ENCODE results near the gene DES.
"Not testable (repeated sequence)": the region's sequence is repeated elsewhere in the genome, so short reads cannot be mapped to it uniquely, and the experiment has no call there.

Gene DES

DNA sequence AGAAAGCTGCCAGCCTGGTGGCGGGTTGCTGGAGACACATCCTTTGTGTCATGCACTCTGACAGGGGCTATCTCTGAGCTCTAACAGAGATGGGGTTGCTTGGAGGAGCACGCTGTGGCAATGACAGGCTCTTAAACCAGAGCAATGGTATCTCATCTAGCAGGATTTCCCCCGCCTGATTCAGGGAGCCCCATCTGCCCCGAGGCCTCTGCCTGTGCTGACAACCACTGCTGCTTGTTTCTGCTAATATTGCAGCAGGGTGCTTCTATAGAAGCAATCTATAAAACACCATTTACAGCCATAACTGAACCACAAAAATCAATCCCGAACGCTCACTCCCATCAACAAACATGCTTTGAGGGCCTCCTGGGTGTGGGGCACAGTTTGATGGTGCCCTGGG lies 17.6 kb upstream of the DES start:
- no peak for DNase-seq

DNA sequence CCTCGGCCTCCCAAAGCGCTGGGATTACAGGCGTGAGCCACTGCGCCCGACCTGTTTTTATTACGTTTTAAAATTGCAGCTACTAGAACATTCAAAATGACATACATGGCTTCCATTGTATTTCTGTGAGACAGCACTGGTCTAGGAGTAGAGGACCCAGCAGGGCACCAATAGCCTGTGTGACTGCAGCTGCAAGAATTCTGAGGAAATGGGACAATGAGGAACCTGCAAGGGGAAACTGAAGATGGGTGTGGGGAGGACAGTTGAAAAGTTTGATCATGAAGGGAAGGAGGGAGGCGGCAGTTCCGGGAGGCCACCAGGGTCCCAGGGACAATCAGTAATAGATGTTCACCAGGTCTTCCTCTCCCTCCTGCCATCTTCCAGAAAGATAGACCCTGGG lies 16.6 kb upstream of the DES start:
- no peak for DNase-seq

DNA sequence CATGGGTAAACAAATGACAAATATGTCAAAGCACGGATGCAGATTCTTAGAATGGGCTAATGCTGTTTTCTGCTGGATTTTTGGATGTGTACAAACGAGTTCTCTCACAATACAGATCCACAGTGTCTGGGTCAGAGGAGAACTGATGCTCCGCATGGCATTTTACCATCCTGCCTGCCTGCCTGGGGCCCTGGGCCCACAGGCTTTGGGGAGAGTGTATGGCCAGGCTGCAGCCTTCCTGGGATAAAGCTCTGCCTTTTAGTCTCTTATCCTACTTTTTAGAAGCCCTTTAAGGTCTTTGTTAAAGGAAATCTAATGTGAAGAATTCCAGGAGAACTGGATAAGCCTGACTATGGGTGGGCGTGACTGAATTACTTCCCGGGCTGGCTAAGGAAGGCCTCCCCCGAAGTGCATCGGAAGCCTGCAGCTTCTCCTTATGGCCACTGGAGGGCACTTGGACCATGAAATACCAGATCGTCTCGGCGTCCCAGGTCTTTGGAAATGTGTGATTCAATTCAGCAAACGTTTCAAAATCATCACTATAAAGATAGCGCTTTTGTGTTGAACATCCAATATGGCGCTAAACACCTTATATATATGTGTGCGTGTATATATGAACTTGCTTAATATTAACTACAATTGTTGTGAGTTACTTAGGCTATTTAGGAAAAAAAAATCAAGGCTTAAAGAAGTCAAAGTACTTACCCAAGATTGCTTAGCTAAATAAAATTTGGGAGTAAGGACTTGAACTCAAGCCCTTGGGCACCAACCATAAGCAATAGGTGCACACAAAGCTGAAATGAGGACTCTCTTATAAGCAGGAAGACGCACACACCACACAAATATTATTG lies 15.3 kb upstream of the DES start:
- DNase-seq = no peak

GRCh38 chr2:219403861-219404260 lies 14.3 kb upstream of the DES start:
- DNase-seq = no peak

GRCh38 chr2:219404291-219404910 lies 13.8 kb upstream of the DES start:
- no peak for DNase-seq

DNA sequence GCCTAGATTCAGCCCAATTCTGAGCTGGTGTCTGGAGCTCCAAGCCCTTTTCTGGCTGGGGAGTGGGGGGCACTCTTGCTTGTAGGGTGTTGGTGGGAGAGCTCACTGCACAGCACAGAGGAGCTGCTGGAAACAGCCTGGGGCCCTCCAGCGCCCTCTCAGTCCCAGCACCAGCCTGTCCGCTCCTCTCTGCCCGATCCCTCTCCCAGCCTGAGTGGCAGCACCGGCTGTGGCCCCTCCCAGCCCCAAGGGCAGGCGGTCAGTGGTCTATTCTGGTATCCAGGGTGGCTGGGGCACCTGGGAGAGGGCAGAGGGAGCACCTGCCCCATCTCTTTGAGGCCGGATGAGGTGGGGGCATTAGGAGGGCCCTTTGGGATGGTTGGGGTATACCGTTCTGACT lies 13.2 kb upstream of the DES start:
- DNase-seq = no peak

GRCh38 chr2:219405451-219405850 lies 12.7 kb upstream of the DES start:
- no peak for DNase-seq

DNA sequence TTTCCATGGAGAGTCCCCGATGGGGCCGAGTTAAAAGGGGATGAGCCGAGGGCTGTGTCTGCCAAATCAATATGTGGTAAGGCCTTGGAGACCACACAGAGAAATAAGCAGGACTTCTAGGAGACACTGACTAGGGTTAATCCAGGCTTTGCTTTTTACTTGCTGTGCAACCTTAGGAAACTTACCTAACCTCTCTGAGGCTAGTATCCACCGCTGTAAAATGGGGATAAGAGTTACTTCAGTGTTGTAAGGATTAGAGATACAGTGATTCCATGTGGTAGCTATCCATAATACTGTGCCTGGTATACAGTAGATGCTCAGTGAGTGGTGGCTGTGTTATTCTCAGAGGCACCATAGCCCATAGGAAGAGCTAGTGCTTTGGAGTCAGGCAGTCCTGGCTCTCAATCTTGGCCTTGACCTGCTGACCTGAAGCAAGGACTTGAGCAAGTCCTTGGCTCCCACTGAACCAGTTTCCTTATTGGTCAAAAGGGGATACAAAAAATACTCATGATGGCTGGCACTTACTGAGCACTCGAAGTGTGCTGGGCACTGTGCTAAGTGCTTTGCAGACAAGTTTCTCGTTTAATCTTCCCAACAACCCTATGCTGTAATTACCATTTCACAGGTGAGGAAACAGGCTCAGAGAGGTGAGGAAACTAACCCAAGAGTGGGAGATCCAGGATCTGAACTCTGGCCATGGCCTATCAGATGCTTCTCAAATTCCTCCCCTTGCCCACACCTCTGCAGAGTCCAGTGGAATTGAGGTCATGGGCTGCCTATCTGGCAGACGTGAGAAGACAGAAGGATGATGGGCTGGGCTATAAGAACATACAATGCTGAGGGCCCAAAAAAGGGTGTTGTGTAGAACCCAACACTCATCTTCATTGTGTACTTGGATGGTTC lies 12.0 kb upstream of the DES start:
- no peak for DNase-seq

DNA sequence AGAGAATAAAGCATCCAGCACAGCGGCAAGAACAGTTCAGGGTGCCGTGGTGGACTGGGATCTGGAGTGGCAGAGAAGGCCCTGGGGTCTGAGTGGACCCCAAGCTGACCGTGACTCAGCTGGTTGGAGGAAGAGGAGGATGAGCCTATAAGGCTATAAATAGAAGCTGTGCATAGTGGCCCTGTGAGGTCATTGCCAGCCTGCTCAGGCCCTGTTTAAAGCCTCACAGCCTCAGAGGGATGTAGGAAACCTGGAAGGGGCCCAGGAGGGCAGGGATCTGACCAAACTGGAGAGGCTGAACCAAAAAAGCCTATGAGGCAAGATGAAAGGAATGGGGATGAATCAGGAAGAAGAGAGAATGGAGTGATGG lies 11.3 kb upstream of the DES start:
- no peak for DNase-seq

GRCh38 chr2:219407343-219407742 lies 10.8 kb upstream of the DES start:
- DNase-seq = not testable (repeated sequence)

- DNase-seq = no peak
Observed at GRCh38 chr2:219408204-219408603, 10.0 kb upstream of the DES start.

DNA sequence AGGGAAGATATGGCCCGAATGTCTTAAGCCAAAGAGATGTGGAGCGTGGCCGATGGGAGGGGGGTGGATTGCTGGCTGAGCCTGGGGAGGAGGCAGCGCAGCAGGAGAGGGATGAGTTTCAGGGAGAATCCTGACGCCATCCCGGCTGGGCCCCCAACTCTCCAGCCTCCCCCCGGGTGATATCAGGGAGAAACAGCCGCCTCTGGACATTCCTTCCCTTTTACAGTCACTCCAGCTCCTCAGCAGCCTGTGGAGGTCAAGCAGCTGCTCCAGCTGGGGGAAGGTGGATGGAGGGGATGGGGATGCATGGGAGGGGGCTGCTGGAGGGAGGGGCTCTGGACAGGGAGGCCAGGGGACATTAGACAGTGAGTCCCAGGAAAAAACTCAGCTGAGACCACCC lies 9.5 kb upstream of the DES start:
- DNase-seq = no peak

DNA sequence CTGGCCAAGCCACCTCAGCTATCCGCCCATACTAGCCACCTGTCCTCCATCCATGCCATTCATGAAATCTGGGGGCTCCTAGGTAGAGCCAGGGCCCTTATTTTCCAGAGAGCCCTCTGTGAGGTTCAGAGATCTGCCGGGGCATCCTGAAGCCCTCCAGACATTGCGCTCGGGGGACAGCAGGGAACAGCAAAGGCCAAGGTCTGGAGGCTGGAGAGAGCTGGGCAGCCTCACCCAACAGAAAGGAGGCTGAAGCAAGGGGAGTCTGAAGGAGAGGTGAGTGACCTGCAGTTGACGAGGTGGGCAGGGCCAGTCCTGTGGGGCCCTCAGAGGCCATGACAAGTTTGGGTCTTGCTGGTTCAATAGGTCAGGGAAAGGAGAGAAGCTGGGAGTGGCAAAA lies 8.6 kb upstream of the DES start:
- no peak for DNase-seq

GRCh38 chr2:219410390-219410789 lies 7.8 kb upstream of the DES start:
- DNase-seq = no peak

DNA sequence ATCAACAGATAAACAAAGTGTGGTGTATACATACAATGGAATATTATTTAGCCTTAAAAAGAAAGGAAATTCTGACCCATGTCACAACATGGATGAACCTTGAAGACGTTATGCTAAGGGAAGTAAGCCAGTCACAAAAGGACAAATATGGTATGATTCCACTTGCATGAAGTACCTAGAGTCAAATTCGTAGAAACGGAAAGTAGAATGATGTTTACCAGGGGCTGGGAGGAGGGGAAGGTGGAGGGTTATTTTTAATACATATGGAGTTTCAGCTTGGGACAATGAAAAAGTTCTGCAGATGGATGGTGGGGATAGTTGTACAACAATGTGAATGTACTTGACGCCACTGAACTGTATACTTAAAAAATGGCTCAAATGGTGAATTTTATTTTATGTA lies 3.3 kb upstream of the DES start:
- DNase-seq = no peak

- DNase-seq = no peak
Observed at GRCh38 chr2:219415580-219416234, 2.5 kb upstream of the DES start.

DNA sequence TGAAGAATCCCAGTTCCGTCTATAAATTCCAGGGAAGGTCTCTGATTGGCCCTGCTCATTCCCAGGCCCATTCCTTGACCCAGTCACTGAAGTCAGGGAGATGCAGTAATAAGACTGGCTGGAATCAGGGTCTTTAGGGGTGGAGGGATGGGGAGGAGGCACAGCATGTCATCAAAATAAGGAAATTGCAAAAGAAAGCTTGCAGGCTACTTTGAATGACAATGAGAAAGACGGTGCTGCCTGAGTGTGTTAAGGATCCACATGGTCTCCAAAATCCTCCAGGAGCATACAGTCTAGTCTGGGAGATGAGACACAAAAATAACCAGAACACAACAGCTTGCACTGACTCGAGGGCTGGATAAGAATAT lies 2.0 kb upstream of the DES start:
- no peak for DNase-seq

GRCh38 chr2:219416938-219417337 lies 1.2 kb upstream of the DES start:
- DNase-seq = no peak

DNA sequence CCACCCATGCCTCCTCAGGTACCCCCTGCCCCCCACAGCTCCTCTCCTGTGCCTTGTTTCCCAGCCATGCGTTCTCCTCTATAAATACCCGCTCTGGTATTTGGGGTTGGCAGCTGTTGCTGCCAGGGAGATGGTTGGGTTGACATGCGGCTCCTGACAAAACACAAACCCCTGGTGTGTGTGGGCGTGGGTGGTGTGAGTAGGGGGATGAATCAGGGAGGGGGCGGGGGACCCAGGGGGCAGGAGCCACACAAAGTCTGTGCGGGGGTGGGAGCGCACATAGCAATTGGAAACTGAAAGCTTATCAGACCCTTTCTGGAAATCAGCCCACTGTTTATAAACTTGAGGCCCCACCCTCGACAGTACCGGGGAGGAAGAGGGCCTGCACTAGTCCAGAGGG lies 803 bp upstream of the DES start:
- no peak for DNase-seq

DNA sequence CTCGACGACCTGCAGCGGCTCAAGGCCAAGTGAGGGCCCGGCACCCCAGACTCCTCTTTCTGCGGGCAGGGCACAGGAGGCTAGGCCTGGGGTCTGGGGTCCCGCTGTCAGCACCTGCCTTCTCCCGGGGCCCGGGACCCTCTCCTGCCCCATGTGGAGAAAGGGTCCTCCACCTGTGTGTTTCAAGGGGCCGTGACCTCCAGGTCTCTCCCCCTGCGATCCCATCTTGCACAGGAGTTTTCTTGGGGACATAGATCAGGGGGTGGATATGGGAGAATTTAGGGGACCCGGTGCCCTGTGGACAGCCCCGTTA lies 791 bp downstream of the DES start:
- DNase-seq = no peak

- DNase-seq = no peak
Observed at GRCh38 chr2:219419331-219420197, 1.4 kb downstream of the DES start.

- no peak for DNase-seq
Observed at GRCh38 chr2:219420687-219421086, 2.5 kb downstream of the DES start.

DNA sequence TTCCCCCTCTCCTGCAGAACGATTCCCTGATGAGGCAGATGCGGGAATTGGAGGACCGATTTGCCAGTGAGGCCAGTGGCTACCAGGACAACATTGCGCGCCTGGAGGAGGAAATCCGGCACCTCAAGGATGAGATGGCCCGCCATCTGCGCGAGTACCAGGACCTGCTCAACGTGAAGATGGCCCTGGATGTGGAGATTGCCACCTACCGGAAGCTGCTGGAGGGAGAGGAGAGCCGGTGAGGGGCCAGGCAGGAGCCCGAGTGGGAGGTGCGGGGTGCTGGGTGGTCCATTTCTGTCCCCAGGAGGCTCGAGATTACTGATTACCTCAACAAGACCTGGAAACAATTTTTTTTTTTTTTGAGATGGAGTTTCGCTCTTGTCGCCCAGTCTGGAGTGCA lies 3.1 kb downstream of the DES start:
- no peak for DNase-seq

All from NCI-H1436 treated with DMSO at 0.1 percent for 48 hours (cell line).